Panc1 (cell line): ENCODE measurements around the gene PRKCQ. TPM values are rescaled to one million over a fixed set of nuclear protein-coding genes. Genes with fewer than 3 reads are reported as not detected.

Source experiments
- ATAC-seq: fragments of 200-7000 bp; cut with Tn5 transposase; 2 replicates; pipeline ENCODE4 v1.9.1; 2020; ENCODE audit warnings: mild to moderate bottlenecking, moderate library complexity
- BruUV-seq: library from RNA; stranded (reverse); fragments of 400-500 nt; replicated peaks from 2 replicates; lab custom pipeline; 2021; lab: Mats Ljungman, UMichigan
- CTCF ChIA-PET: fragments of 300-600 bp; sonication (Branson Sonifier 250); formaldehyde crosslinking; loops from one replicate; lab custom pipeline; 2022; ENCODE audit warnings: antibody characterized with exemption; lab: Charles Lee
- POLR2A ChIA-PET: fragments of 300-600 bp; sonication (Branson Sonifier 250); formaldehyde crosslinking; loops from one replicate; lab custom pipeline; 2022; ENCODE audit warnings: antibody characterized with exemption; lab: Charles Lee
- DNase-seq: peaks from one replicate; pipeline ENCODE4 v3.0.0-alpha.2; 2010; ENCODE audit warnings: low read depth, low spot score
- H3K27ac ChIP-seq: 2 replicates; pipeline ENCODE4 v1.5.1; 2011; ENCODE audit warnings: mild to moderate bottlenecking, low read length, inconsistent platforms
- H3K27me3 ChIP-seq: fragments of 200-500 bp; sonication (Bioruptor generic); 2 replicates; pipeline ENCODE4 v1.6.0; 2014; ENCODE audit warnings: low read length, inconsistent platforms; ENCODE audit not compliant: control insufficient read depth, insufficient read depth
- H3K36me3 ChIP-seq: fragments of 200-500 bp; sonication (Bioruptor generic); 2 replicates; pipeline ENCODE4 v1.5.1; 2014; ENCODE audit warnings: inconsistent platforms, mild to moderate bottlenecking, low read length, moderate library complexity; ENCODE audit not compliant: control insufficient read depth, insufficient read depth
- H3K4me1 ChIP-seq: 2 replicates; pipeline ENCODE4 v1.5.1; 2011; ENCODE audit warnings: inconsistent platforms, mild to moderate bottlenecking, low read length, moderate library complexity; ENCODE audit not compliant: control insufficient read depth, insufficient read depth
- H3K4me3 ChIP-seq, 2 experiments: 2 replicates each; pipeline ENCODE4 v1.5.1; 2011 to 2012; ENCODE audit warnings: low read depth in 2 of 2, low read length in 2 of 2, mild to moderate bottlenecking in 2 of 2, inconsistent platforms in 1 of 2, moderate library complexity in 1 of 2
- H3K9me3 ChIP-seq: fragments of 200-500 bp; sonication (Bioruptor generic); 2 replicates; pipeline ENCODE4 v1.5.1; 2014; ENCODE audit warnings: low read depth, mild to moderate bottlenecking, inconsistent platforms, low read length, moderate library complexity; ENCODE audit not compliant: control insufficient read depth, insufficient read depth
- CTCF ChIP-seq: fragments of 450-650 bp; IDR thresholded peaks from 2 replicates; pipeline ENCODE4 v1.5.1; 2017; ENCODE audit warnings: mild to moderate bottlenecking
- POLR2AphosphoS5 ChIP-seq: IDR thresholded peaks from 2 replicates; pipeline ENCODE4 v1.6.1; 2012; ENCODE audit warnings: mild to moderate bottlenecking, low read depth, low read length, moderate library complexity
- REST ChIP-seq, 2 experiments: IDR thresholded peaks; 2 replicates each; pipeline ENCODE4 v1.6.1; 2011 to 2012; ENCODE audit warnings: low read depth in 2 of 2, control low read depth in 1 of 2, low read length in 1 of 2, mild to moderate bottlenecking in 1 of 2, moderate library complexity in 1 of 2; ENCODE audit not compliant: insufficient read depth in 1 of 2
- SIN3A ChIP-seq: IDR thresholded peaks from 2 replicates; pipeline ENCODE4 v1.6.1; 2012; ENCODE audit warnings: low read depth, mild to moderate bottlenecking, low read length, moderate library complexity, borderline replicate concordance; ENCODE audit not compliant: insufficient read depth
- TCF7L2 ChIP-seq: IDR thresholded peaks from 2 replicates; pipeline ENCODE4 v1.6.1; 2011; ENCODE audit warnings: mild to moderate bottlenecking, low read depth, low read length, inconsistent platforms
- in situ Hi-C: cut with HindIII; loops from 2 replicates; pipeline ENCODE4 v1.10.0; 2016; ENCODE audit warnings: low sequenced_read_pairs, low pct_unique_long_range_greater_than_20kb
- intact Hi-C: fragments of 100-400 bp; cut with micrococcal nuclease; formaldehyde crosslinking; loops from one replicate; pipeline ENCODE4 v1.10.0; 2022; ENCODE audit not compliant: unreplicated experiment
- total RNA-seq: library from RNA; stranded (reverse); gene quantifications from one replicate; pipeline ENCODE4 v1.2.1, GENCODE V29; 2021; ENCODE audit not compliant: unreplicated experiment

Gene PRKCQ
- total RNA-seq, 1 experiment from 2014 or later, result 0.23 TPM

- no peaks in the 10 kb centered on the region; the same call in 1 of the 2 replicates for H3K4me1 ChIP-seq
- DNase-seq (no peak), ATAC-seq (no peak)
- no peaks in the 10 kb centered on the region for H3K9me3 ChIP-seq
- ChIA-PET CTCF (interaction anchor here (0.7 kb wide), 1 partner anchor 8 kb away, joined by 9 read pairs; no protein-coding TSS in a partner anchor), POLR2A (no interaction called here)
- BruUV-seq, result no TSS peak
- intact Hi-C loops, result no loop called here
- in situ Hi-C loops, result no loop called here
- no peak overlapping the region for H3K4me3 ChIP-seq
- 0 out of 2 replicates have a peak, but pooled peaks cover 2% of the 10 kb centered on the region for H3K27me3 ChIP-seq
- no peaks in the 10 kb centered on the region for H3K36me3 ChIP-seq
- H3K27ac ChIP-seq, result no peak overlapping the region
- no peak for TF ChIP-seq SIN3A
- no peak for TF ChIP-seq TCF7L2
- no peak for TF ChIP-seq REST (IDR thresholded peaks at IDR 0.05; ENCODE audit: insufficient read depth in 1 of 2, low read depth in 2 of 2, low read length in 1 of 2)
- no peak for TF ChIP-seq POLR2AphosphoS5
- no peak for TF ChIP-seq CTCF
Measured at GRCh38 chr10:6446711-6447110, 133.4 kb downstream of the PRKCQ start.

GRCh38 chr10:6445671-6446316 lies 134.3 kb downstream of the PRKCQ start:
- POLR2A ChIA-PET, result no interaction called here

More at GRCh38 chr10:6445671-6446316, 134.3 kb downstream of the PRKCQ start:
- no peak overlapping the region for H3K4me3 ChIP-seq
- ATAC-seq (no peak), DNase-seq (peak; percentile 8)
- no peak for TF ChIP-seq REST (IDR thresholded peaks at IDR 0.05; ENCODE audit: insufficient read depth in 1 of 2, low read depth in 2 of 2, low read length in 1 of 2)
- TF ChIP-seq CTCF, result peak; percentile 75
- H3K27me3 ChIP-seq, result 0 out of 2 replicates have a peak, but pooled peaks cover 2% of the 10 kb centered on the region
- intact Hi-C loops, result no loop called here
- no peaks in the 10 kb centered on the region for H3K36me3 ChIP-seq
- CTCF ChIA-PET, result interaction anchor here (0.7 kb wide), 1 partner anchor 9 kb away, joined by 9 read pairs; no protein-coding TSS in a partner anchor
- H3K4me1 ChIP-seq, result no peaks in the 10 kb centered on the region; the same call in 1 of the 2 replicates
- H3K27ac ChIP-seq, result no peak overlapping the region
- no peaks in the 10 kb centered on the region for H3K9me3 ChIP-seq
- in situ Hi-C loops, result no loop called here
- BruUV-seq, result no TSS peak
